Mesenchymal stem cell (in vitro differentiated cells and primary cell): ENCODE measurements around the gene FYN.
A peak's percentile ranks its signal among the peaks of the same experiment; 100 is the strongest.

Experiments used
- DNase-seq: peaks from one replicate; pipeline ENCODE4 v3.0.0-alpha.2; 2013
- H2AFZ ChIP-seq: one replicate; pipeline ENCODE4 v1.6.1; 2013; ENCODE audit warnings: low read depth, mild to moderate bottlenecking, control low read depth, inconsistent platforms, low read length, moderate library complexity
- H2AK5ac ChIP-seq: 2 replicates; pipeline ENCODE4 v1.6.1; 2013; ENCODE audit warnings: low read length, moderate library complexity, mild to moderate bottlenecking, inconsistent platforms; ENCODE audit not compliant: severe bottlenecking
- H2BK120ac ChIP-seq: one replicate; pipeline ENCODE4 v1.6.1; 2013; ENCODE audit warnings: low read depth, mild to moderate bottlenecking, inconsistent platforms, low read length, moderate library complexity
- H2BK12ac ChIP-seq, 2 experiments: one replicate each; pipeline ENCODE4 v1.6.1; 2013; ENCODE audit warnings: inconsistent platforms in 2 of 2, low read length in 2 of 2, mild to moderate bottlenecking in 2 of 2, moderate library complexity in 2 of 2, control low read depth in 1 of 2
- H2BK15ac ChIP-seq: one replicate; pipeline ENCODE4 v1.6.1; 2013; ENCODE audit warnings: mild to moderate bottlenecking, low read depth, inconsistent platforms; ENCODE audit not compliant: poor library complexity, severe bottlenecking
- H2BK5ac ChIP-seq: 2 replicates; pipeline ENCODE4 v1.6.1; 2013; ENCODE audit warnings: low read depth, mild to moderate bottlenecking, low read length, control low read depth, inconsistent platforms; ENCODE audit not compliant: poor library complexity, severe bottlenecking
- H3K14ac ChIP-seq, 2 experiments: one replicate each; pipeline ENCODE4 v1.6.1; 2013; ENCODE audit warnings: inconsistent platforms in 2 of 2, low read length in 2 of 2, control low read depth in 1 of 2, mild to moderate bottlenecking in 1 of 2, moderate library complexity in 1 of 2
- H3K18ac ChIP-seq, 2 experiments: one replicate each; pipeline ENCODE4 v1.6.1; 2013; ENCODE audit warnings: inconsistent platforms in 2 of 2, low read length in 2 of 2, control low read depth in 1 of 2, low read depth in 1 of 2, mild to moderate bottlenecking in 1 of 2
- H3K23ac ChIP-seq, 2 experiments: one replicate each; pipeline ENCODE4 v1.6.1; 2013; ENCODE audit warnings: inconsistent platforms in 2 of 2, low read length in 2 of 2, mild to moderate bottlenecking in 2 of 2, moderate library complexity in 2 of 2, control low read depth in 1 of 2
- H3K27ac ChIP-seq: 2 replicates; pipeline ENCODE4 v1.5.1; 2013; ENCODE audit warnings: mild to moderate bottlenecking, moderate library complexity, low read length, control low read depth, inconsistent platforms; ENCODE audit not compliant: poor library complexity, severe bottlenecking
- H3K27me3 ChIP-seq, 2 experiments: 2 replicates each; pipeline versions ENCODE4 v1.6.1 to v1.7.0; 2013; ENCODE audit warnings: low read length in 2 of 2, mild to moderate bottlenecking in 2 of 2, moderate library complexity in 2 of 2, control low read depth in 1 of 2, inconsistent platforms in 1 of 2; ENCODE audit not compliant: control insufficient read depth in 1 of 2, insufficient read depth in 1 of 2
- H3K36me3 ChIP-seq, 2 experiments: 2 replicates each; pipeline versions ENCODE4 v1.6.1 to v1.7.0; 2013; ENCODE audit warnings: low read length in 2 of 2, control low read depth in 1 of 2, inconsistent platforms in 1 of 2, low read depth in 1 of 2, mild to moderate bottlenecking in 1 of 2; ENCODE audit not compliant: insufficient read depth in 2 of 2, control insufficient read depth in 1 of 2
- H3K4ac ChIP-seq, 2 experiments: one replicate each; pipeline ENCODE4 v1.6.1; 2013; ENCODE audit warnings: inconsistent platforms in 2 of 2, low read length in 2 of 2, mild to moderate bottlenecking in 2 of 2, moderate library complexity in 2 of 2, control low read depth in 1 of 2, low read depth in 1 of 2
- H3K4me1 ChIP-seq: 2 replicates; pipeline ENCODE4 v1.6.1; 2013; ENCODE audit warnings: low read depth, low read length, control low read depth; ENCODE audit not compliant: control insufficient read depth, insufficient read depth
- H3K4me2 ChIP-seq: 2 replicates; pipeline ENCODE4 v1.6.1; 2013; ENCODE audit warnings: low read length, mild to moderate bottlenecking, inconsistent platforms; ENCODE audit not compliant: poor library complexity, severe bottlenecking
- H3K4me3 ChIP-seq, 2 experiments: 2 replicates each; pipeline versions ENCODE4 v1.5.1 to v1.7.0; 2013; ENCODE audit warnings: low read length in 2 of 2, mild to moderate bottlenecking in 2 of 2, control low read depth in 1 of 2, low read depth in 1 of 2; ENCODE audit not compliant: insufficient read depth in 1 of 2
- H3K79me1 ChIP-seq: replicated peaks from 2 replicates; pipeline ENCODE4 v1.6.1; 2013; ENCODE audit warnings: mild to moderate bottlenecking, control low read depth, low read length, inconsistent platforms; ENCODE audit not compliant: poor library complexity, severe bottlenecking
- H3K9ac ChIP-seq: 2 replicates; pipeline ENCODE4 v1.7.0; 2013; ENCODE audit warnings: mild to moderate bottlenecking, low read length, moderate library complexity
- H3K9me3 ChIP-seq: 2 replicates; pipeline ENCODE4 v1.7.0; 2013; ENCODE audit warnings: mild to moderate bottlenecking, low read length; ENCODE audit not compliant: control insufficient read depth
- H4K8ac ChIP-seq: one replicate; pipeline ENCODE4 v1.6.1; 2013; ENCODE audit warnings: inconsistent platforms, mild to moderate bottlenecking, low read length, moderate library complexity
- H4K91ac ChIP-seq: one replicate; pipeline ENCODE4 v1.6.1; 2013; ENCODE audit warnings: mild to moderate bottlenecking, low read length, inconsistent platforms
- WGBS: methylation state at CpG from one replicate; pipeline ENCODE4 v1.1.7; 2013; ENCODE audit warnings: mixed read lengths; 5-methylcytosine and 5-hydroxymethylcytosine counted together

Gene FYN

DNA sequence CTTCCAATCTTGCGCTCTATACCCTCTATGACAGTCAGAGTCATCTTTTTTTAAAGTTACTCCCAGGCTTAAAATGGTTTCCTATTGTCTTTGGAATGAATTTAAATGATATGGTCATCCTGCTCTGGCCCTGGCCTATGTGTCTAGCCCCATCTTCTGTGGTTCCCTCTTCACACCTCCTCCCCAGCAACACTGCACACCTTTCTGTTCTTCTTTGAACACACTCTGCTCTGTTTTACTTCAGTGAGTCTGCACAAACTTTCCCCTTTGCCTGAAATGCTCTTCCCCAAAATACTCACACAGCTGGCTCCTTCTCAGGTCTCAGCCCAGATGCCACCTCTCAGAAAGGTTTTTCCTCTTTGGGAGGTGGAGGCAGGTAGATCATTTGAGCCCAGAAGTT, 132.7 kb downstream of the FYN start:
- Histone ChIP-seq H2BK5ac (no peak overlapping the region), H3K36me3 (peaks cover 4 to 26% of the 10 kb centered on the region in 2 experiments), H3K27ac (no peak overlapping the region), H2BK15ac (no peak overlapping the region), H2AFZ (no peak overlapping the region), H3K14ac (no peak overlapping the region), H3K4me2 (no peak overlapping the region), H4K91ac (no peak overlapping the region), H3K4me3 (no peak overlapping the region), H3K4me1 (peaks cover 15% of the 10 kb centered on the region), H3K18ac (no peak overlapping the region), H2BK120ac (no peak overlapping the region), H2AK5ac (no peak overlapping the region), H3K9me3 (no peaks in the 10 kb centered on the region), H3K79me1 (peaks cover 9% of the 10 kb centered on the region), H3K4ac (no peak overlapping the region), H3K23ac (no peak overlapping the region), H2BK12ac (no peak overlapping the region), H3K27me3 (no peaks in the 10 kb centered on the region), H4K8ac (no peak overlapping the region), H3K9ac (no peak overlapping the region)
- no peak for DNase-seq
- WGBS, result 100% methylated on average over 1 of the region's 1 CpG

GRCh38 chr6:111739257-111739696, 134.0 kb downstream of the FYN start:
- H2BK15ac ChIP-seq, result no peak overlapping the region
- peaks cover 13% of the 10 kb centered on the region for H3K4me1 ChIP-seq
- no peak overlapping the region for H4K91ac ChIP-seq
- no peak overlapping the region for H2AK5ac ChIP-seq
- no peak overlapping the region for H3K18ac ChIP-seq
- H2AFZ ChIP-seq, result no peak overlapping the region
- no peak overlapping the region for H2BK5ac ChIP-seq
- peaks cover 4 to 26% of the 10 kb centered on the region in 2 experiments for H3K36me3 ChIP-seq
- H3K4ac ChIP-seq, result no peak overlapping the region
- no peak for DNase-seq
- H2BK120ac ChIP-seq, result no peak overlapping the region
- H3K27ac ChIP-seq, result no peak overlapping the region
- no peak overlapping the region for H3K9ac ChIP-seq
- H2BK12ac ChIP-seq, result no peak overlapping the region
- H3K79me1 ChIP-seq, result peaks cover 9% of the 10 kb centered on the region
- peak overlapping the region in 1 of 2 experiments; percentile 41 for H3K23ac ChIP-seq
- no peak overlapping the region for H3K14ac ChIP-seq
- no CpG with 5 or more reads among the region's 4 CpGs for WGBS
- H3K27me3 ChIP-seq, result no peaks in the 10 kb centered on the region
- no peak overlapping the region for H4K8ac ChIP-seq
- no peak overlapping the region for H3K4me2 ChIP-seq
- H3K4me3 ChIP-seq, result no peak overlapping the region
- no peaks in the 10 kb centered on the region for H3K9me3 ChIP-seq

- 100% methylated on average over 1 of the region's 2 CpGs for WGBS
- H3K36me3 ChIP-seq, result peaks cover 4 to 26% of the 10 kb centered on the region in 2 experiments
- no peak overlapping the region for H2BK120ac ChIP-seq
- no peak overlapping the region for H3K9ac ChIP-seq
- peaks cover 15% of the 10 kb centered on the region for H3K4me1 ChIP-seq
- no peak overlapping the region for H3K23ac ChIP-seq
- no peak overlapping the region for H2AK5ac ChIP-seq
- H3K27me3 ChIP-seq, result no peaks in the 10 kb centered on the region
- H3K4me2 ChIP-seq, result no peak overlapping the region
- peak overlapping the region in 1 of 2 experiments; percentile 45 for H2BK12ac ChIP-seq
- H2AFZ ChIP-seq, result no peak overlapping the region
- no peak overlapping the region for H3K4me3 ChIP-seq
- no peak overlapping the region for H3K27ac ChIP-seq
- H2BK5ac ChIP-seq, result no peak overlapping the region
- H3K4ac ChIP-seq, result no peak overlapping the region
- H4K91ac ChIP-seq, result no peak overlapping the region
- H2BK15ac ChIP-seq, result no peak overlapping the region
- no peak for DNase-seq
- H3K14ac ChIP-seq, result no peak overlapping the region
- no peak overlapping the region for H4K8ac ChIP-seq
- H3K79me1 ChIP-seq, result peaks cover 15% of the 10 kb centered on the region
- H3K18ac ChIP-seq, result peak overlapping the region in 1 of 2 experiments; percentile 28
- no peaks in the 10 kb centered on the region for H3K9me3 ChIP-seq
Measured at GRCh38 chr6:111738631-111739030, 134.6 kb downstream of the FYN start.

DNA sequence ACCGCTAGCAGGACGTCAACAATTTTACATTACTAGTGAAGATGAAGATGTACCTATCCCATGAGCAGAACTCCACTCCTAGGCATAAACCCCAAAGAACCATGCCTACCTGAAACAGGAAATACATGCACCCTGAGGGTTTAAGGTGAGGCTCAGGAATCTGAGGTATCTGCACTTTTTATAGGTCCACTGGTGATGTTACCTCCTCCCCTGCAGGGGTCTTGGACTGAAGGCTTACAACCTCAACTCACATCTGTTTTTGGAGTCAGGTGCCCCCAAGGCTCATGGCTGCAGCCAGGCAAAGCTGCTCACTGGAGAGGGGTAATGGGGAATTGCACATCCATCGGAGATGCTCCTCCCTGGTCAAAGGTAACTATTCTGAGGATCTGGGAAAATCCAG, 135.1 kb downstream of the FYN start:
- Histone ChIP-seq H3K14ac (no peak overlapping the region), H2AFZ (no peak overlapping the region), H3K9me3 (peaks cover 1% of the 10 kb centered on the region), H3K27me3 (no peaks in the 10 kb centered on the region), H3K18ac (peak overlapping the region in 1 of 2 experiments; percentile 28), H3K36me3 (peaks cover 7 to 31% of the 10 kb centered on the region in 2 experiments), H2AK5ac (no peak overlapping the region), H3K79me1 (peaks cover 16% of the 10 kb centered on the region), H3K4me1 (peaks cover 15% of the 10 kb centered on the region), H3K4ac (no peak overlapping the region), H4K91ac (no peak overlapping the region), H3K4me3 (no peak overlapping the region), H2BK12ac (peak overlapping the region in 1 of 2 experiments; percentile 45), H4K8ac (no peak overlapping the region), H2BK5ac (no peak overlapping the region), H3K4me2 (no peak overlapping the region), H3K27ac (no peak overlapping the region), H3K9ac (no peak overlapping the region), H3K23ac (no peak overlapping the region), H2BK120ac (no peak overlapping the region), H2BK15ac (no peak overlapping the region)
- DNase-seq, result no peak
- 100% methylated on average over 3 of the region's 3 CpGs for WGBS
